Keratinocyte (primary cell): Measurements from ENCODE around the gene CD7.

Experiments used
- EZH2 ChIP-seq: IDR thresholded peaks from one replicate; pipeline ENCODE4 v1.6.1; 2012; ENCODE audit warnings: inconsistent platforms, mild to moderate bottlenecking, low read length, moderate library complexity
- TF ChIP-seq, protein P1 (sequence below), 3 experiments: IDR thresholded peaks in 1 of 3; conservative IDR thresholded peaks in 1 of 3; optimal IDR thresholded peaks in 1 of 3; 2 replicates in 2 of 3; 3 replicates in 1 of 3; pipeline versions ENCODE3 to v1.5.1; 2011; ENCODE audit warnings: low read length in 3 of 3, mild to moderate bottlenecking in 3 of 3, moderate library complexity in 2 of 3, control low read depth in 1 of 3, inconsistent platforms in 1 of 3; ENCODE audit not compliant: insufficient read depth in 2 of 3; ENCODE audit errors: extremely low read depth in 1 of 3

DNA sequence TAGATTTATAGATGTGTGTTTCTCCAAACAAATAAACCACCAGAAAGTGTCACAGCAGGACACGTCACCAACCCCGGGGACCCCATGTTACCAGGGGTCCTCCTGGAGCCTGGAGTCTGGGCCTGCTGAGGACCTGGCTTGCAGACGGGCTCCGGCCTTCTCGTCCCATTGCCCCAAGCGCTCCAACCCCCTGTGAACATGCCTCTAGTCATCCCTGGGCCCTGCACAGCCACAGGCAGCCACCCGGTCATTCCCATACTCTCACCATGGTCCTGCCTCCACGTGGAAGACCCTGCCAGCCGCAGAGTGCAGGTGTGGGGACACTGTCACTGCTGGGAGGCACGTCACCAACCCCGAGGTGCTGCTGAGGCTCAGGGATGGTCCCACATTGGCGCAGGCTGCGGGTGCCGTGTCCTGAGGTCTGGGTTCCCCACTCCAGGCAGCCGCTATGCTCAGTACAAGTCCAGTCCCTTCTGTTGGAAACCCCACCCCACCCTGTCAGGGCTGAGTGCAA is 11.6 kb upstream of the CD7 start:
- TF ChIP-seq, protein P1, sequence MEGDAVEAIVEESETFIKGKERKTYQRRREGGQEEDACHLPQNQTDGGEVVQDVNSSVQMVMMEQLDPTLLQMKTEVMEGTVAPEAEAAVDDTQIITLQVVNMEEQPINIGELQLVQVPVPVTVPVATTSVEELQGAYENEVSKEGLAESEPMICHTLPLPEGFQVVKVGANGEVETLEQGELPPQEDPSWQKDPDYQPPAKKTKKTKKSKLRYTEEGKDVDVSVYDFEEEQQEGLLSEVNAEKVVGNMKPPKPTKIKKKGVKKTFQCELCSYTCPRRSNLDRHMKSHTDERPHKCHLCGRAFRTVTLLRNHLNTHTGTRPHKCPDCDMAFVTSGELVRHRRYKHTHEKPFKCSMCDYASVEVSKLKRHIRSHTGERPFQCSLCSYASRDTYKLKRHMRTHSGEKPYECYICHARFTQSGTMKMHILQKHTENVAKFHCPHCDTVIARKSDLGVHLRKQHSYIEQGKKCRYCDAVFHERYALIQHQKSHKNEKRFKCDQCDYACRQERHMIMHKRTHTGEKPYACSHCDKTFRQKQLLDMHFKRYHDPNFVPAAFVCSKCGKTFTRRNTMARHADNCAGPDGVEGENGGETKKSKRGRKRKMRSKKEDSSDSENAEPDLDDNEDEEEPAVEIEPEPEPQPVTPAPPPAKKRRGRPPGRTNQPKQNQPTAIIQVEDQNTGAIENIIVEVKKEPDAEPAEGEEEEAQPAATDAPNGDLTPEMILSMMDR (optimal IDR thresholded peaks at IDR 0.05 in 1 of 3, IDR thresholded peaks at IDR 0.05 in 1 of 3, conservative IDR thresholded peaks at IDR 0.05 in 1 of 3; ENCODE audit: extremely low read depth in 1 of 3, insufficient read depth in 2 of 3, low read length in 3 of 3) = no peak
- TF ChIP-seq EZH2 = no peak
